Activated B cell treated with CpG ODN at 0.5 μM for 24 hours (primary cell): ENCODE results near the gene MTF1. TPM values are rescaled to one million over a fixed set of nuclear protein-coding genes. Genes with fewer than 3 reads are reported as not detected.

Experiments used
- ATAC-seq: fragments of 200-7000 bp; cut with Tn5 transposase; one replicate; pipeline ENCODE4 v1.10.0; 2021; ENCODE audit warnings: low read depth, mild to moderate bottlenecking, moderate library complexity
- CTCF ChIA-PET: fragments of 350-600 bp; sonication (Branson Sonifier 250); formaldehyde crosslinking; loops from one replicate; lab custom pipeline; 2021; ENCODE audit warnings: antibody characterized with exemption; lab: Charles Lee
- POLR2A ChIA-PET: fragments of 350-600 bp; sonication (Branson Sonifier 250); formaldehyde crosslinking; loops from one replicate; lab custom pipeline; 2021; ENCODE audit warnings: antibody characterized with exemption; lab: Charles Lee
- DNase-seq: peaks from one replicate; pipeline ENCODE4 v3.0.0; 2022
- H3K27ac Mint-ChIP-seq: one replicate; pipeline ENCODE4 v1.8.0; 2020; ENCODE audit warnings: mixed read lengths
- H3K27me3 Mint-ChIP-seq: one replicate; pipeline ENCODE4 v1.8.0; 2021; ENCODE audit warnings: mixed read lengths
- H3K36me3 Mint-ChIP-seq: one replicate; pipeline ENCODE4 v1.8.0; 2021; ENCODE audit warnings: low read depth, mixed read lengths
- H3K4me1 Mint-ChIP-seq: one replicate; pipeline ENCODE4 v1.8.0; 2021; ENCODE audit warnings: mixed read lengths
- H3K4me3 Mint-ChIP-seq: one replicate; pipeline ENCODE4 v1.8.0; 2020; ENCODE audit warnings: mild to moderate bottlenecking, mixed read lengths
- H3K9me3 Mint-ChIP-seq: one replicate; pipeline ENCODE4 v1.8.0; 2020; ENCODE audit warnings: mixed read lengths
- intact Hi-C: fragments of 100-400 bp; cut with micrococcal nuclease; formaldehyde crosslinking; loops from one replicate; pipeline ENCODE4 v1.15.1; 2024
- total RNA-seq: library from RNA; stranded (reverse); gene quantifications from 2 replicates; pipeline ENCODE4 v1.2.3, GENCODE V29; 2022
- TF ChIP-seq, protein P1 (sequence below): fragments of 200-600 bp; IDR thresholded peaks from one replicate; pipeline ENCODE4 v1.8.0; 2022; ENCODE audit warnings: antibody characterized with exemption, mild to moderate bottlenecking

MTF1 gene
- total RNA-seq, 1 donor from 2014 or later, result 36.2 TPM

DNA sequence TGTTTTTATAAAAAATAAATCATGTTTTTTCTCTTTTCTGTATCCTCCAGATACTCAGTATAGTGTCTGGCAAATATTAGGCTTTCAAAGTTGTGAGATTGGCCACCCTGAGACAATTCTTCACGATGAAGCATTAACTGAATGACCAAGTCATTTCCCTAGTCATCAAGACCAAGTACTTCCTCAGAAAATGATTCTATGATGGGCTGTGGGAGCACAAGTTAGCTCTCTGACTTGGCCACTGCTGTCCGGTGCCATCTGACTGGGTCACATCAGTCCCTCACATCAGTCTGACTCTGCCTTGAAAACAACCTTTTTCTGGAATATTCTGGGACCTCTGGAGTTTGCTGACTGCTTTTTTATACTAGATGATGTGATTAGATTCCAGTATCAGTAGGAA, 37.9 kb downstream of the MTF1 start:
- Mint-ChIP-seq H3K9me3 (no peaks in the 10 kb centered on the region), H3K4me1 (peaks cover 18% of the 10 kb centered on the region), H3K36me3 (peaks cover 71% of the 10 kb centered on the region), H3K27me3 (no peaks in the 10 kb centered on the region), H3K4me3 (no peak overlapping the region), H3K27ac (no peak overlapping the region)
- ChIA-PET POLR2A (interaction anchor here (1.5 to 1.9 kb wide), 2 partner anchors 13 to 38 kb away, joined by 3 to 8 read pairs; partner anchors contain the start of genes C1orf122, MTF1 and YRDC), CTCF (interaction anchor here (0.6 kb wide), 1 partner anchor 200 kb away, joined by 4 read pairs; no protein-coding TSS in a partner anchor)
- DNase-seq (no peak), ATAC-seq (no peak)
- TF ChIP-seq, protein P1, sequence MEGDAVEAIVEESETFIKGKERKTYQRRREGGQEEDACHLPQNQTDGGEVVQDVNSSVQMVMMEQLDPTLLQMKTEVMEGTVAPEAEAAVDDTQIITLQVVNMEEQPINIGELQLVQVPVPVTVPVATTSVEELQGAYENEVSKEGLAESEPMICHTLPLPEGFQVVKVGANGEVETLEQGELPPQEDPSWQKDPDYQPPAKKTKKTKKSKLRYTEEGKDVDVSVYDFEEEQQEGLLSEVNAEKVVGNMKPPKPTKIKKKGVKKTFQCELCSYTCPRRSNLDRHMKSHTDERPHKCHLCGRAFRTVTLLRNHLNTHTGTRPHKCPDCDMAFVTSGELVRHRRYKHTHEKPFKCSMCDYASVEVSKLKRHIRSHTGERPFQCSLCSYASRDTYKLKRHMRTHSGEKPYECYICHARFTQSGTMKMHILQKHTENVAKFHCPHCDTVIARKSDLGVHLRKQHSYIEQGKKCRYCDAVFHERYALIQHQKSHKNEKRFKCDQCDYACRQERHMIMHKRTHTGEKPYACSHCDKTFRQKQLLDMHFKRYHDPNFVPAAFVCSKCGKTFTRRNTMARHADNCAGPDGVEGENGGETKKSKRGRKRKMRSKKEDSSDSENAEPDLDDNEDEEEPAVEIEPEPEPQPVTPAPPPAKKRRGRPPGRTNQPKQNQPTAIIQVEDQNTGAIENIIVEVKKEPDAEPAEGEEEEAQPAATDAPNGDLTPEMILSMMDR, result no peak
- intact Hi-C loops, result no loop called here

DNA sequence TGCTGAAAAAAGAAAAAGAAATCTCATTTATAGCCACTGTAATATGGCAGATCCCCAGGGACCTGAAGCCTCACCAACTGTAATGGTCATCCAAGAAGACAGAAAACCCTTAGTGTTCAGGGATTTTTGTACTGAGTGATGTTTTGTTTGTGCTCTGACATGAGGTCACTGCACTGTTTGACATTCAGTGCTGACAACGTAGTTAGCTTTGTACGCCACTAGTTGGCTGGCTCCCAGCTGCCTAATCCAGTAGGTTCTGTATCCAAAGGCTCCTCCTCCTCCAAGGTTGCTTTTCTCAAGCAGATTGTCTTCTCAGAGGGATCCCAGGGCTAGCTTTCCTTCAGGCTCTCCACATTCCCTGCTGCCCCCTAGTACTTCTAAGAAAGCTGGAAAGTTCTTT, 41.9 kb downstream of the MTF1 start:
- intact Hi-C loops, result no loop called here
- Mint-ChIP-seq H3K27ac (no peak overlapping the region), H3K4me1 (peaks cover 10% of the 10 kb centered on the region), H3K4me3 (no peak overlapping the region), H3K27me3 (no peaks in the 10 kb centered on the region), H3K36me3 (peaks cover 66% of the 10 kb centered on the region), H3K9me3 (no peaks in the 10 kb centered on the region)
- TF ChIP-seq, protein P1, result no peak
- ChIA-PET CTCF (interaction anchor here (1.1 kb wide), 1 partner anchor 42 kb away, joined by 4 read pairs; the partner anchor contains the start of gene MTF1), POLR2A (interaction anchor here (0.6 to 1.3 kb wide), 3 partner anchors 10 to 24 kb away, joined by 3 to 5 read pairs (median 4); partner anchors contain the start of genes C1orf122 and YRDC)
- ATAC-seq (no peak), DNase-seq (no peak)

DNA sequence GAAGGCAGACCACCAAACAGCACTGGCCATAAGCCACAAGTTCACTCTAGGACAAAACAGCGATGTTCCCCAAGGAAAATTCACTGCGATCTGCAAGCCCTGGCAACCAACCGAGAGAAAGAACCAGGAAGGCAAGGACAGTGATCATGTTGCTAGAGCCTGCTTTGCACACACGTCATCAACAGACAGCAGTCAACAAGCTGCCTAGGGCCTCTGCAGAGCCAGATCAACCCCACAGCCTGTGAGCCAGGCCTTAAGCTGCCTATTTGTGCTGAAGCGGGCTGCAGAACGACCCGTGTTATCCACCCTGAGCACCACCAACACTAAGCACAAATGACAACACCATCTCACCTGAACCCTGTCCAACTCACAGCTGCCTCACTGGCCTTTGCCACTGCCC, 45.1 kb downstream of the MTF1 start:
- DNase-seq (no peak), ATAC-seq (no peak)
- ChIA-PET CTCF (no interaction called here), POLR2A (no interaction called here)
- peaks cover 44% of the 10 kb centered on the region for H3K36me3 Mint-ChIP-seq
- intact Hi-C loops, result no loop called here
- TF ChIP-seq, protein P1, result no peak
- H3K27me3 Mint-ChIP-seq, result no peaks in the 10 kb centered on the region
- peaks cover 15% of the 10 kb centered on the region for H3K4me1 Mint-ChIP-seq
- no peak overlapping the region for H3K27ac Mint-ChIP-seq
- no peak overlapping the region for H3K4me3 Mint-ChIP-seq
- no peaks in the 10 kb centered on the region for H3K9me3 Mint-ChIP-seq

DNA sequence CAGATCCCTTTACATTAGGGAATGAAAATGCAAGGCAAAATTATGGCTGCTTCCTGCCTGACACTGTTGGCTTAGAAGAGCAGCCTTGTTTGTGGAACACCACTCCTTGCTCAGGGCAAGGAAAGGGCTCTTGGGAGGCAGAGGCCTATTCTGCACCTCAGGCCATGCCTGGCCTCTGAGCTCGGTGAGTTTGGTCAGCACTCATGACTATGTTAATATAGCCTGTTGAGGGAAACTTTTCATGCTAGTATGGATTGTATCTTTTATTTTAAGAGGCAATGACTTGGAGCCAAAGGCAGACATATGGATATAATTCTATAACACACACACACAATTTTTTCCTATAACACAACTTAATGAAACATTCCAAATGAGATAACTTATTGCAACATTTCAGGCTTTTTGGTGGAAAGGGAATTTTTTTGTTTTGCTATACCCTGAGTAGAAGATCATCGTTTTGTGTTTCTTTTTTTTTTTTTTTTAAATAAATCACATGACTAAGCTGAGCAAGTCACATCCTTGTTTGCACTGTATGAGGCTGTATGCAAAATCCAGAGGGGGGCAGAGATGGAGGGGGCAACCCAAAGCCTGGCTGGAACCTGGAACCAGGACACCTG, 45.8 kb downstream of the MTF1 start:
- DNase-seq (no peak), ATAC-seq (no peak)
- Mint-ChIP-seq H3K36me3 (peaks cover 44% of the 10 kb centered on the region), H3K4me3 (no peak overlapping the region), H3K4me1 (peaks cover 21% of the 10 kb centered on the region), H3K9me3 (no peaks in the 10 kb centered on the region), H3K27ac (no peak overlapping the region), H3K27me3 (no peaks in the 10 kb centered on the region)
- POLR2A ChIA-PET, result no interaction called here
- intact Hi-C loops, result no loop called here
- CTCF ChIA-PET, result no interaction called here
- TF ChIP-seq, protein P1, result no peak

DNA sequence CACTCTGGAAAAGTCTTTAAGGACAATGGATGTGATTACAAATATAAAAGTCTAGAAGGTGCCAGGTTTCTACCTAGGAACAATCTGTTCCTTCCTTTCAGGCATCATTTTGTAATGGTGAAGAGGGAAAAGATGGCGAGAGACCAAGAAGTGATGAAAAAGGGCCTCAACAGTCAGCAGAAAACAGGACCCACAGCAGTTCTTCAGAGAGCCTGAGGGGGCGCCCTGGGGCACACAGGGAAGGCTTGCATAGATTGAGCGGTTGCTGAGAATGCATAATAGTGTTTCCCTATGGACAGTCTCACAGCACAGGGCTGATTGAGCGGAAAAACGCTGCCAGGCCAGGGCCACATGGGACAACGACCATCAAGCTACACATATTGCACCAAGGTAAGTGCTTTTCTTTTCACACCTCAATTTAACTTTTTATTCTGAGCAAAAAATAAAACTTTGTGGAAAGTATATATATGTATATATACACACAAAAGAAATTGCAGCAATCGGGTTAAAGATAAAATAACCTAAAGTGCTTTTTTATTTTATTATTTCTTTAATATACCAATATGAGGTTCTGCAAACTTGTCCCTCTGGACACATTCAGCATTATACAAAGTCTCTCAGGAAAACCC, 48.3 kb downstream of the MTF1 start:
- CTCF ChIA-PET, result no interaction called here
- no peak overlapping the region for H3K27ac Mint-ChIP-seq
- H3K27me3 Mint-ChIP-seq, result no peaks in the 10 kb centered on the region
- no peaks in the 10 kb centered on the region for H3K9me3 Mint-ChIP-seq
- peaks cover 39% of the 10 kb centered on the region for H3K36me3 Mint-ChIP-seq
- DNase-seq, result peak; percentile 46
- peak; percentile 41 for ATAC-seq
- H3K4me3 Mint-ChIP-seq, result no peak overlapping the region
- intact Hi-C loops, result loop anchor here (1.0 kb wide), 1 partner anchor 49 kb away; no protein-coding TSS in a partner anchor
- POLR2A ChIA-PET, result interaction anchor here (1.2 kb wide), 1 partner anchor 48 kb away, joined by 4 read pairs; the partner anchor contains the start of gene MTF1
- H3K4me1 Mint-ChIP-seq, result peaks cover 34% of the 10 kb centered on the region
- TF ChIP-seq, protein P1, result no peak
